ENCODE results near the gene DENND1A. TPM values are rescaled to one million over a fixed set of nuclear protein-coding genes. Genes with fewer than 3 reads are reported as not detected.
A peak's percentile ranks its signal among the peaks of the same experiment; 100 is the strongest.
"Not testable (repeated sequence)": the region's sequence is repeated elsewhere in the genome, so short reads cannot be mapped to it uniquely, and the experiment has no call there.

DENND1A gene, protein sequence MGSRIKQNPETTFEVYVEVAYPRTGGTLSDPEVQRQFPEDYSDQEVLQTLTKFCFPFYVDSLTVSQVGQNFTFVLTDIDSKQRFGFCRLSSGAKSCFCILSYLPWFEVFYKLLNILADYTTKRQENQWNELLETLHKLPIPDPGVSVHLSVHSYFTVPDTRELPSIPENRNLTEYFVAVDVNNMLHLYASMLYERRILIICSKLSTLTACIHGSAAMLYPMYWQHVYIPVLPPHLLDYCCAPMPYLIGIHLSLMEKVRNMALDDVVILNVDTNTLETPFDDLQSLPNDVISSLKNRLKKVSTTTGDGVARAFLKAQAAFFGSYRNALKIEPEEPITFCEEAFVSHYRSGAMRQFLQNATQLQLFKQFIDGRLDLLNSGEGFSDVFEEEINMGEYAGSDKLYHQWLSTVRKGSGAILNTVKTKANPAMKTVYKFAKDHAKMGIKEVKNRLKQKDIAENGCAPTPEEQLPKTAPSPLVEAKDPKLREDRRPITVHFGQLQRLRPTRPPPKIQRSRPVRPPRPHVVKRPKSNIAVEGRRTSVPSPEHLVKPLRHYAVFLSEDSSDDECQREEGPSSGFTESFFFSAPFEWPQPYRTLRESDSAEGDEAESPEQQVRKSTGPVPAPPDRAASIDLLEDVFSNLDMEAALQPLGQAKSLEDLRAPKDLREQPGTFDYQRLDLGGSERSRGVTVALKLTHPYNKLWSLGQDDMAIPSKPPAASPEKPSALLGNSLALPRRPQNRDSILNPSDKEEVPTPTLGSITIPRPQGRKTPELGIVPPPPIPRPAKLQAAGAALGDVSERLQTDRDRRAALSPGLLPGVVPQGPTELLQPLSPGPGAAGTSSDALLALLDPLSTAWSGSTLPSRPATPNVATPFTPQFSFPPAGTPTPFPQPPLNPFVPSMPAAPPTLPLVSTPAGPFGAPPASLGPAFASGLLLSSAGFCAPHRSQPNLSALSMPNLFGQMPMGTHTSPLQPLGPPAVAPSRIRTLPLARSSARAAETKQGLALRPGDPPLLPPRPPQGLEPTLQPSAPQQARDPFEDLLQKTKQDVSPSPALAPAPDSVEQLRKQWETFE
- total RNA-seq: 10 to 100 TPM; 13.4 to 30.5 TPM
- 10 to 100 TPM; 27.5 to 29.2 TPM for polyA plus RNA-seq (ENCODE audit: insufficient read length in 2 of 2)
- long read RNA-seq, donor 1: 0 reads
- long read RNA-seq, donor 2: 0 reads
- long read RNA-seq, donor 3: 0 reads
- long read RNA-seq, donor 4: 0 reads

DNA sequence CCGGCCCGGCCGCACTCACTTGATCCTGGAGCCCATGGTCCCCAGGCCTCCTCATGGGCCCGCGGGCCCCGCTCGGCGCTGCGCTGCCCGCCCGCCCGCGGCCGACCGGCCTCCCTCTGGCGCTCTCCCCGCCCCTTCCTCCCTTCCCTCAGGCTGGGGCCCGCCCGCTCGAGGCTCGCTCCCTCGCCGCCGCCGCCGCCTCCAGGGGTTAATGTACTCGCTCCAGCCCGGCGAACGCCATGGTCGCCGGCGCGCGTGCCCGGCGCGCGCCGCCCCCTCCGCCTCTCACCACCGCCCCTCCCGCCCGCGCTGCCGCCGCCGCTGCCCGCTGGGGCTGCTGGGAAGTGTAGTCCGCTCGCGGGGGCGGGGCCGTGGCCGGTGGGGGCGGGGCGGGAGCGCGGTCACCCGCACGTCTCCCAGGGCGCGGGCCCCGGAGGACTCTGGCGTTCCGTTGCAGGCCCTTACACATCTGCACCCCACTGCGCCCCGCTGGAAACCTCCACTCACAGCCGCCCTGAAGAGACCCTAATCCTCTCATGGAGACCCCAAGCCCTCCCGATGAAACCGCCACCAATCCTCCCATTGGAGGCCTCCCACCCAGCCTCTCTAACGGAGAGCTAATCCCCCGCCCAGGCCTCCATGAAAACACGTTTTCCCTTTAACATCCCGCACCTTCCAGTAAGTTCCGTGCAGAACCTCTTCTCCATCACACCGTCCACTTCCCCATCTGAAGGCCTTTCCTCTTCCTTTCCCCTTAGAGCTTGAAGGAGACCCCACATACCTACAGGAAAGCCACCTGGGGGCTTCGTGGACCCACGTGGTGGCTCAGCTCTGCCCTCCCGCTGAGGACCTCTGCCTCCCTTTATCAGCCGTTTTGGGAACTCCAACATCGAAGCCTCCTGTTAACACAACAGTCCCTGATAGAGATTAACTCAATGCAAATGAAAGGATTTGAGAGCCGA, at the start of gene DENND1A:
Gene DENND1A, minus strand, starts transcription at position 257 of the 962 bp plus-strand sequence. Its CDS starts 221 bp downstream, at position 36.
- Histone ChIP-seq H3K36me3 (ENCODE audit: control insufficient read depth, insufficient read depth, low read length) (no peaks in the 10 kb centered on the region), H3K27ac (ENCODE audit: low read depth, low read length) (no peak within 1 kb of the TSS), H3K9me3 (ENCODE audit: control insufficient read depth, insufficient read depth, low read length) (no peaks in the 10 kb centered on the region), H3K4me3 (ENCODE audit: low read depth, low read length) (peak within 1 kb of the TSS; percentile 70), H3K4me1 (ENCODE audit: control insufficient read depth, insufficient read depth, low read length) (peaks cover 11% of the 10 kb centered on the region), H3K27me3 (ENCODE audit: control insufficient read depth, insufficient read depth, low read length) (no peaks in the 10 kb centered on the region)
- peak; percentile 43 to 97 (median 87) for DNase-seq (ENCODE audit: low read depth in 4 of 6, low spot score in 6 of 6)
- WGBS (ENCODE audit: insufficient coverage): 4% methylated on average over 83 of the region's 83 CpGs

DNA sequence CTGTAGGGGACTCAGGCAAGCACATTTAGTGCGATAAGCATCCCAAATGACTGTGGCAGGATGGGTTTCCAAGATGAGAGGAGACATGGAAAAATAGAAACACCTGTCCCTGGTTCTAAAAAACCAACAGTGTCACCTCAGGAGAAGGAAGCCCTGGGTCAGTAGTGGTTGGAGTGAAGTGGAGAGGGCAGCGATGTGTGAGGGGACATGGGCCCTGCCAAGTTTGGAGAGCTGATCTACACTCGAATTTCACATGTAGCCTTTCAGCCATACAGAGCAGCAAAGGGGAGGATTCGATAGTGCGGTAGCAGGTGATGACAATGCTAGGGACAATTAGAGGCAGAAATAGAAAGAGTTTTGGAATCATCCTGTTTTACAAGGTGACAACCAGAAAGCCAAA, 49.1 kb upstream of the DENND1A start:
- Histone ChIP-seq H3K36me3 (ENCODE audit: control insufficient read depth, insufficient read depth, low read length) (no peaks in the 10 kb centered on the region), H3K27ac (ENCODE audit: low read depth, low read length) (no peak overlapping the region), H3K27me3 (ENCODE audit: control insufficient read depth, insufficient read depth, low read length) (peaks cover 5% of the 10 kb centered on the region), H3K4me3 (ENCODE audit: low read depth, low read length) (no peak overlapping the region), H3K4me1 (ENCODE audit: control insufficient read depth, insufficient read depth, low read length) (no peaks in the 10 kb centered on the region), H3K9me3 (ENCODE audit: control insufficient read depth, insufficient read depth, low read length) (no peaks in the 10 kb centered on the region)
- WGBS (ENCODE audit: insufficient coverage): 95% methylated on average over 4 of the region's 5 CpGs
- no peak for DNase-seq (ENCODE audit: low read depth in 4 of 6, low spot score in 6 of 6)

DNA sequence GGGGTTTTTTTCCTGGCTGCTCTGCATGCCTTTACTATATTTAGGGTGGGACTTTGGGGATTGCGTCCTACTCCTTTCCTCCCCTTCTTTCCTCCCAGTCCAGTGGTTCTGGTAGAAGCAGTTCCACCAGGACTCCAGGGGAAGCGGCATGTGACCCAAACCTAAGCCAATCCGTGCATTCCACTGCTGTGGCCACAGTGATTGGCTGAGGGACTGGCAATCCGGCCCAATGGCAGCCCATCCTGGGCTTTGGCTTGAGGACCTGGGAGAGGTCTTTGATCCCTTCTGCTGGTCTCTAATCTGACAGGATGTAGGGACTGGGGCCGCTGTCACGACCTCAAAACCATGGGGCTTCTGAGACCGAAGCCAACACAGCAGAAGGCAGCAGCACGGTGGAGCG, 46.7 kb upstream of the DENND1A start:
- not testable (repeated sequence) for H3K4me1 ChIP-seq (ENCODE audit: control insufficient read depth, insufficient read depth, low read length); H3K27me3 ChIP-seq (ENCODE audit: control insufficient read depth, insufficient read depth, low read length); H3K36me3 ChIP-seq (ENCODE audit: control insufficient read depth, insufficient read depth, low read length); DNase-seq (ENCODE audit: low read depth in 4 of 6, low spot score in 6 of 6); H3K4me3 ChIP-seq (ENCODE audit: low read depth, low read length); H3K27ac ChIP-seq (ENCODE audit: low read depth, low read length); H3K9me3 ChIP-seq (ENCODE audit: control insufficient read depth, insufficient read depth, low read length)
- no CpG with 5 or more reads among the region's 9 CpGs for WGBS (ENCODE audit: insufficient coverage)

DNA sequence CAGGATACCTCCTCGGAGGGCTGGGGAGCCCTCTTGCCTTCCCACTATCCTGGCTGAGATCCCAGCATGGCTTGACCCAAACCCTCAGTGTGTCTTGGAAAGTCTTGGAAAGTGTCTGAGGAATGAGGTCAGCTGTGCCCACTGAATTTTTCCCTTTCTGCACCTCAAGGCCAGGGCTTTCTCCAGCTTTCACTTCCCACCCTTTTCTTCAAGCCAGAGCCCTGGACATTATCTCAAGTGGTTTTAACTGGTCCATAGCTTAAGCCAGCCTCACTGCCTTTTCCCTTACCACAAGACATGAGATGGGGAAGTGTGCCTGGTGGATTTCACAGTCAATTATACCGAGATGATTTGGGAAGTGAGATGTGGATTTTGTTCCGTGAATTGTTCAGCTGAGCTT, 45.9 kb upstream of the DENND1A start:
- 77% methylated on average over 3 of the region's 3 CpGs for WGBS (ENCODE audit: insufficient coverage)
- DNase-seq (ENCODE audit: low read depth in 4 of 6, low spot score in 6 of 6): no peak
- H3K4me1 ChIP-seq (ENCODE audit: control insufficient read depth, insufficient read depth, low read length): no peaks in the 10 kb centered on the region
- H3K36me3 ChIP-seq (ENCODE audit: control insufficient read depth, insufficient read depth, low read length): no peaks in the 10 kb centered on the region
- H3K4me3 ChIP-seq (ENCODE audit: low read depth, low read length): no peak overlapping the region
- no peaks in the 10 kb centered on the region for H3K9me3 ChIP-seq (ENCODE audit: control insufficient read depth, insufficient read depth, low read length)
- no peak overlapping the region for H3K27ac ChIP-seq (ENCODE audit: low read depth, low read length)
- H3K27me3 ChIP-seq (ENCODE audit: control insufficient read depth, insufficient read depth, low read length): peaks cover under 1% of the 10 kb centered on the region

DNA sequence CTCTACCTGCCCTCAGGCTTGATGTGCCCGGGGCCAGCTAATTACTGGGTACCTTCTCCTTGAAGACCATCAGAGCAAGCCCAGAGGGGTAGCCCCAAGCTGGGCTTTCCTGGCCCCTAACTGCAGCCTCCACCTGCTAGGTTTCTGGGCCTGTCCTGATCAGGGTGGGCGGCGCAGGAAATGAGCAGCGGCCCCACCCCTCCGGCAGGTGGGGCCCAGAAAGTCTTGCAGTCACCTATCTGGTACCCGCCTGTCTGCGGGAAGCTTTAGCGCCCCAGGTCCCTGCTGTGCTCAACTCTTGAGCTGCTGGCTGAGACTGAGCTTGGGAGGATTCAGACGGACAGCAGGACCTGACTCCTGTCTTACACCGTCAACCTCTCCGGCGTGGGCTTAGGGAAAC, 44.5 kb upstream of the DENND1A start:
- no peak overlapping the region for H3K4me3 ChIP-seq (ENCODE audit: low read depth, low read length)
- H3K36me3 ChIP-seq (ENCODE audit: control insufficient read depth, insufficient read depth, low read length): no peaks in the 10 kb centered on the region
- H3K27me3 ChIP-seq (ENCODE audit: control insufficient read depth, insufficient read depth, low read length): no peaks in the 10 kb centered on the region
- WGBS (ENCODE audit: insufficient coverage): 71% methylated on average over 12 of the region's 12 CpGs
- H3K4me1 ChIP-seq (ENCODE audit: control insufficient read depth, insufficient read depth, low read length): no peaks in the 10 kb centered on the region
- H3K27ac ChIP-seq (ENCODE audit: low read depth, low read length): no peak overlapping the region
- DNase-seq (ENCODE audit: low read depth in 4 of 6, low spot score in 6 of 6): no peak
- H3K9me3 ChIP-seq (ENCODE audit: control insufficient read depth, insufficient read depth, low read length): no peaks in the 10 kb centered on the region

DNA sequence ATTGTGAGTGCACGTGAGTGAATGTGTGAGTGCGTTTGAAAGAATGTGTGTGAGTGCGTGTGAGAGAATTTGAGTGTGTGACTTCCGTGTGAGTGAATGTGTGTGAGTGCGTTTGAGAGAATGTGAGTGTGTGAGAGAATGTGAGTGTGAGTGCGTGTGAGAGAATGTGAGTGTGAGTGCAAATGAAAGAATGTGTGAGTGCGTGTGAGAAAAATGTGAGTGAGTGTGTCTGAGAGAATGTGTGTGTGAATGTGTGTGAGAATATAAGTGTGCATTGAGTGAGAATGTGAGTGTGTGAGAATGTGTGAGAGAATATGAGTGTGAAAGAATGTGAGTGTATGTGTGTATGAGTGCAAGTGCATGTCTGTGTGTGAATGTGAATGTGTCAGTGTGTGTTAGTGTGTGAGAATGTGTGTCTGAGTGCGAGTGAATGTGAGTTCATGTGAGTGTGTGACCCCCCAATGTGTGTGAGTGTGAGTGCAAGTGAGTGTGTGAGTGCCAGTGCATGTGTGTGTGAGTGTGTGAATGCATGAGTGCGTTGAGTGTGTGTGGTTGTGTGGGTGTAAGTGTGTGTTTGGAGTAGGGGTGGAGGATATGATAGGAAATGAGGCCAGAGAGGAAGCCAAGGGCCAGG, 43.8 kb upstream of the DENND1A start:
- Histone ChIP-seq H3K9me3 (ENCODE audit: control insufficient read depth, insufficient read depth, low read length) (no peaks in the 10 kb centered on the region), H3K27me3 (ENCODE audit: control insufficient read depth, insufficient read depth, low read length) (no peaks in the 10 kb centered on the region), H3K4me1 (ENCODE audit: control insufficient read depth, insufficient read depth, low read length) (no peaks in the 10 kb centered on the region), H3K27ac (ENCODE audit: low read depth, low read length) (no peak overlapping the region), H3K36me3 (ENCODE audit: control insufficient read depth, insufficient read depth, low read length) (no peaks in the 10 kb centered on the region), H3K4me3 (ENCODE audit: low read depth, low read length) (no peak overlapping the region)
- 96% methylated on average over 9 of the region's 9 CpGs for WGBS (ENCODE audit: insufficient coverage)
- DNase-seq (ENCODE audit: low read depth in 4 of 6, low spot score in 6 of 6): no peak

DNA sequence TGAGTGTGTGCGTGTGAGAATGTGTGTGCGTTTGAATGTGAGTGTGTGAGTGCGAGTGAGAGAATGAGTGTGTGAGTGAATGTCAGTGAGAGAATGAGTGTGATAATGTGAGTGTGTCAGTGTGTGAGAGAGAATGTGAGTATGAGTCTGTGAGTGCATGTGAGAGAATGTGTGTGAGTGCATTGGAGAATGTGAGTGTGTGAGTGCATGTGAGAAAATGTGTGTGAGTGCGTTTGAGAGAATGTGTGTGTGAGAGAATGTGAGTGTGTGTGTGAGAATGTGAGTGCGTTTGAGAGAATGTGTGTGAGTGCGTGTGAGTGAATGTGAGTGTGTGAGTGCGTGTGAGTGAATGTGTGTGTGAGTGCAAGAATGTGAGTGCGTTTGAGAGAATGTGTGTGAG, 42.7 kb upstream of the DENND1A start:
- no peaks in the 10 kb centered on the region for H3K4me1 ChIP-seq (ENCODE audit: control insufficient read depth, insufficient read depth, low read length)
- H3K27ac ChIP-seq (ENCODE audit: low read depth, low read length): no peak overlapping the region
- H3K9me3 ChIP-seq (ENCODE audit: control insufficient read depth, insufficient read depth, low read length): no peaks in the 10 kb centered on the region
- DNase-seq (ENCODE audit: low read depth in 4 of 6, low spot score in 6 of 6): no peak
- no peaks in the 10 kb centered on the region for H3K27me3 ChIP-seq (ENCODE audit: control insufficient read depth, insufficient read depth, low read length)
- WGBS (ENCODE audit: insufficient coverage): 95% methylated on average over 8 of the region's 8 CpGs
- H3K4me3 ChIP-seq (ENCODE audit: low read depth, low read length): no peak overlapping the region
- no peaks in the 10 kb centered on the region for H3K36me3 ChIP-seq (ENCODE audit: control insufficient read depth, insufficient read depth, low read length)

DNA sequence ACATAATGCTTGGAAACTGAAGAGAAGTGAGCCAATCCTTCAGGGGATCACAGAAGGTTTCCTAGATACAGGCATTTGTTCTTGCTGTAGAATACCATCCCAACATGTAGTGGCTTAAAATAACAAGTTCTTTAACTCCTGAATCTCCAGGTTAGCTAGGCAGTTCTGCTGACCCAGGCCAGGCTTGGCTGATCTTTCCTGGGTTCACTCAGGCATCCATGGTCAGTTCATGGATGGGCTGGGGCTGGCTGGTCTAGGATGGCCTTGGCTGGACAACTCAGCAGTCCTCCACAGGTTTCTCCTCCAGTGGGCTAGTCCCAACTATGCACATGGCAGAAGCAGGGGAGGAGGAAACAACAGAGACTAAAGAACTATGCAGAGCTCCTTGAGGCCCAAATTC, 37.4 kb upstream of the DENND1A start:
- Histone ChIP-seq H3K27me3 (ENCODE audit: control insufficient read depth, insufficient read depth, low read length) (no peaks in the 10 kb centered on the region), H3K4me1 (ENCODE audit: control insufficient read depth, insufficient read depth, low read length) (no peaks in the 10 kb centered on the region), H3K9me3 (ENCODE audit: control insufficient read depth, insufficient read depth, low read length) (no peaks in the 10 kb centered on the region), H3K4me3 (ENCODE audit: low read depth, low read length) (no peak overlapping the region), H3K27ac (ENCODE audit: low read depth, low read length) (no peak overlapping the region), H3K36me3 (ENCODE audit: control insufficient read depth, insufficient read depth, low read length) (no peaks in the 10 kb centered on the region)
- no peak for DNase-seq (ENCODE audit: low read depth in 4 of 6, low spot score in 6 of 6)

All from spinal cord (tissue), 10 donors.